Right lobe of liver (tissue), 6 donors: ENCODE data around the gene ELK3. TPM values are rescaled to one million over a fixed set of nuclear protein-coding genes. Genes with fewer than 3 reads are reported as not detected.

ENCODE experiments used
- ATAC-seq, 4 donors: fragments of 200-7000 bp; cut with Tn5 transposase; one replicate each; pipeline ENCODE4 v1.9.1; 2020; ENCODE audit warnings: mild to moderate bottlenecking in 4 of 4, moderate library complexity in 4 of 4
- DNase-seq, 3 donors: peaks; one replicate each; pipeline ENCODE4 v3.0.0-alpha.2; 2020
- H3K27ac ChIP-seq, 3 donors: fragments of 200-600 bp; one replicate each; pipeline ENCODE4 v1.8.0; 2022
- H3K27me3 ChIP-seq, 2 donors: fragments of 200-600 bp; one replicate each; pipeline ENCODE4 v1.8.0; 2022
- H3K36me3 ChIP-seq, 4 donors: fragments of 200-600 bp; sonication (generic) in 1 of 4; one replicate each; pipeline versions ENCODE4 v1.5.1 to v1.8.0; 2017 to 2022; ENCODE audit warnings: control low read depth in 1 of 4
- H3K4me1 ChIP-seq, 4 donors: fragments of 200-600 bp; sonication (generic) in 1 of 4; one replicate each; pipeline versions ENCODE4 v1.5.1 to v1.8.0; 2017 to 2022; ENCODE audit warnings: control low read depth in 1 of 4
- H3K4me3 ChIP-seq, 3 donors: fragments of 200-600 bp; one replicate each; pipeline ENCODE4 v1.8.0; 2022
- H3K9me3 ChIP-seq, 4 donors: fragments of 200-600 bp; sonication (generic) in 1 of 4; one replicate each; pipeline versions ENCODE4 v1.5.1 to v1.8.0; 2017 to 2022; ENCODE audit warnings: control low read depth in 1 of 4
- CTCF ChIP-seq, 4 donors: fragments of 200-600 bp in 3 of 4; fragments of 450-650 bp in 1 of 4; IDR thresholded peaks; one replicate each; pipeline versions ENCODE4 v1.5.1 to v1.8.0; 2016 to 2022; ENCODE audit warnings: antibody characterized with exemption in 4 of 4, mild to moderate bottlenecking in 2 of 4
- POLR2A ChIP-seq: fragments of 450-650 bp; IDR thresholded peaks from one replicate; pipeline ENCODE4 v1.6.1; 2017; ENCODE audit warnings: antibody characterized with exemption, mild to moderate bottlenecking
- WGBS: methylation state at CpG from one replicate; pipeline ENCODE4 v1.1.6; 2018; ENCODE audit warnings: low coverage, low lambda C conversion rate; ENCODE audit not compliant: insufficient coverage; ENCODE audit errors: missing lambda C conversion rate; 5-methylcytosine and 5-hydroxymethylcytosine counted together
- intact Hi-C, 2 donors: fragments of 100-400 bp; cut with DNase I; formaldehyde crosslinking; loops; one replicate each; pipeline versions ENCODE4 v1.11.2 to v1.14.1; 2022
- total RNA-seq, 6 experiments: library from RNA; depleted of rRNA in 2 of 6; stranded (reverse); fragments of >200 nt in 2 of 6; fragmentation: NEBNext Ultra II Directional in 3 of 6; extraction: Animal tissue kit (Norgen Biotek cat#: 25700) in 3 of 6; gene quantifications; one replicate each; pipeline versions ENCODE4 v1.1.0 to v1.2.4, GENCODE V29; 2016 to 2023
- donor health status: DM: no; HTN: yes; CAD: no.
- donor health status: DM: no; HTN: no; CAD: no.
- donor health status: DM: no; HTN: no; CAD: no.
- donor health status: DM: no; HTN: yes; CAD: no.
- donor health status: DM: no; HTN: yes; CAD: no.

Gene ELK3
- total RNA-seq, 6 experiments from 2014 or later = 5.3 to 11.2 (median 5.8) TPM

- WGBS = 63% methylated on average over 8 of the region's 8 CpGs
- H3K27ac ChIP-seq = peak overlapping the region; percentile 41 to 71 (median 65)
- H3K4me3 ChIP-seq = no peak overlapping the region
- H3K9me3 ChIP-seq = no peaks in the 10 kb centered on the region
- peaks cover 0 to 31% (median 13%) of the 10 kb centered on the region in 4 donors for H3K4me1 ChIP-seq
- no peaks in the 10 kb centered on the region for H3K36me3 ChIP-seq
- DNase-seq (no peak), ATAC-seq (peak; percentile 59 to 75 (median 64))
- intact Hi-C loops = no loop called here
- H3K27me3 ChIP-seq = no peaks in the 10 kb centered on the region
- TF ChIP-seq POLR2A (no peak), CTCF (IDR thresholded peaks at IDR 0.05) (no peak)
These were observed 60.9 kb downstream of the ELK3 start for GRCh38 chr12:96255077-96255476.

- TF ChIP-seq CTCF (IDR thresholded peaks at IDR 0.05) (no peak), POLR2A (no peak)
These were observed 62.6 kb downstream of the ELK3 start for GRCh38 chr12:96256672-96257361.

GRCh38 chr12:96257550-96258103 lies 63.5 kb downstream of the ELK3 start:
- 78% methylated on average over 2 of the region's 2 CpGs for WGBS
- ATAC-seq (peak; percentile 10 to 37 (median 18)), DNase-seq (no peak)

More at GRCh38 chr12:96256672-96257361, 62.6 kb downstream of the ELK3 start:
- no peaks in the 10 kb centered on the region for H3K9me3 ChIP-seq
- 84% methylated on average over 6 of the region's 7 CpGs for WGBS
- H3K4me3 ChIP-seq = no peak overlapping the region
- ATAC-seq (no peak), DNase-seq (no peak)
- intact Hi-C loops = no loop called here
- H3K27ac ChIP-seq = no peak overlapping the region
- H3K36me3 ChIP-seq = no peaks in the 10 kb centered on the region
- no peaks in the 10 kb centered on the region for H3K27me3 ChIP-seq
- H3K4me1 ChIP-seq = peaks cover 0 to 31% (median 13%) of the 10 kb centered on the region in 4 donors

GRCh38 chr12:96258104-96258961 lies 64.2 kb downstream of the ELK3 start:
- intact Hi-C loops = no loop called here
- TF ChIP-seq POLR2A = no peak
- TF ChIP-seq CTCF (IDR thresholded peaks at IDR 0.05) = no peak
- Histone ChIP-seq H3K4me3 (no peak overlapping the region), H3K27ac (no peak overlapping the region), H3K36me3 (no peaks in the 10 kb centered on the region), H3K27me3 (no peaks in the 10 kb centered on the region), H3K4me1 (peaks cover 0 to 31% (median 15%) of the 10 kb centered on the region in 4 donors), H3K9me3 (no peaks in the 10 kb centered on the region)
- 39% methylated on average over 6 of the region's 8 CpGs for WGBS
- DNase-seq (no peak), ATAC-seq (no peak)

More at GRCh38 chr12:96257550-96258103, 63.5 kb downstream of the ELK3 start:
- intact Hi-C loops = no loop called here
- TF ChIP-seq CTCF (IDR thresholded peaks at IDR 0.05) = no peak
- Histone ChIP-seq H3K27ac (no peak overlapping the region), H3K4me1 (peaks cover 0 to 31% (median 13%) of the 10 kb centered on the region in 4 donors), H3K27me3 (no peaks in the 10 kb centered on the region), H3K9me3 (no peaks in the 10 kb centered on the region), H3K36me3 (no peaks in the 10 kb centered on the region), H3K4me3 (no peak overlapping the region)
